Measurements from ENCODE around the gene PAFAH2. TPM values are rescaled to one million over a fixed set of nuclear protein-coding genes. Genes with fewer than 3 reads are reported as not detected.

Gene PAFAH2
- total and polyA plus RNA-seq, 11 donors = 5.8 to 18.6 (median 9.2) TPM

DNA sequence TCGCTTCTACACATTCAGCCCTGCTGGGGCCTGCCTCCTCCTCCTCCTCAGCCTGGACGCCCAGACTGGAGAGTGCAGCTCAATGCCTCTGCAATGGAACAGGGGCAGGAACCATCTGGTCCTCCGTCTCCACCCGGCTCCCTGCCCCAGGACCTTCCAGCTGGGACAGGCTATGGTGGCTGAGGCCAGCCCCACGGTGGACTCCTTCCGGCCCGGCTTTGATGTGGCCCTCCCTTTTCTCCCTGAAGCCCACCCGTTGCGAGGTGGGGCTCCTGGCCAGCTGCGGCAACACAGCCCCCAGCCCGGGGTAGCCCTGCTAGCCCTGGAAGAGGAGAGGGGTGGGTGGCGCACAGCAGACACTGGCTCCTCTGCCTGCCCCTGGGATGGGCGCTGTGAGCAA lies 25.1 kb upstream of the PAFAH2 start:
- Histone ChIP-seq H3K4me1 (peaks cover 0 to 62% (median 17%) of the 10 kb centered on the region in 12 donors), H3K27ac (peak overlapping the region in 9 of 12 donors; percentile 75 to 98 (median 90)), H3K36me3 (no peaks in the 10 kb centered on the region), H3K4me3 (peak overlapping the region in 5 of 12 donors; percentile 13 to 59 (median 50)), H3K27me3 (no peaks in the 10 kb centered on the region), H3K9me3 (no peaks in the 10 kb centered on the region)
- WGBS, 4 donors = 56 to 75% (median 67%) methylated on average over 13 of the region's 13 CpGs
- ATAC-seq (no peak), DNase-seq (peak in 1 of 5 donors; percentile 41)
- intact Hi-C loops (cut with DNase I) = loop anchor here in 1 of 10 donors (5.0 kb wide), 1 partner anchor 134 kb away; the partner anchor contains the start of gene FAM110D
- TF ChIP-seq CTCF (IDR thresholded peaks at IDR 0.05) (no peak), POLR2A (IDR thresholded peaks at IDR 0.05) (no peak)

GRCh38 chr1:26022404-26022779 lies 24.5 kb upstream of the PAFAH2 start:
- Histone ChIP-seq H3K9me3 (no peaks in the 10 kb centered on the region), H3K4me3 (peak overlapping the region in 6 of 12 donors; percentile 13 to 59 (median 50)), H3K36me3 (no peaks in the 10 kb centered on the region), H3K4me1 (peaks cover 0 to 68% (median 21%) of the 10 kb centered on the region in 12 donors), H3K27ac (peak overlapping the region; percentile 55 to 98 (median 86)), H3K27me3 (no peaks in the 10 kb centered on the region)
- intact Hi-C loops (cut with DNase I) = loop anchor here in 1 of 10 donors (5.0 kb wide), 1 partner anchor 135 kb away; the partner anchor contains the start of gene FAM110D
- TF ChIP-seq POLR2A (IDR thresholded peaks at IDR 0.05) = no peak
- TF ChIP-seq CTCF (IDR thresholded peaks at IDR 0.05) = no peak
- WGBS, 4 donors = 35 to 55% (median 49%) methylated on average over 4 to 8 of the region's 8 CpGs
- peak in 2 of 4 donors; percentile 0 to 4 for ATAC-seq
- peak in 1 of 5 donors; percentile 55 for DNase-seq

GRCh38 chr1:26021647-26022403 lies 24.0 kb upstream of the PAFAH2 start, which contains the start of gene EXTL1:
TSS of gene EXTL1 (plus strand) at chr1:26021775. CDS start at chr1:26022647, 872 bp downstream.
- H3K4me3 ChIP-seq = peak within 1 kb of the TSS in 9 of 12 donors; percentile 11 to 59 (median 38)
- H3K4me1 ChIP-seq = peaks cover 0 to 74% (median 27%) of the 10 kb centered on the region in 12 donors
- 16 to 22% (median 20%) methylated on average over 7 to 15 of the region's 15 CpGs for WGBS, 4 donors

More at GRCh38 chr1:26021647-26022403, 24.0 kb upstream of the PAFAH2 start, which contains the start of gene EXTL1:
- no peaks in the 10 kb centered on the region for H3K27me3 ChIP-seq
- no peaks in the 10 kb centered on the region for H3K9me3 ChIP-seq
- DNase-seq = peak; percentile 79 to 91 (median 84)
- peak; percentile 78 to 88 (median 87) for ATAC-seq
- H3K36me3 ChIP-seq = no peaks in the 10 kb centered on the region
- intact Hi-C loops (cut with DNase I) = loop anchor here in 1 of 10 donors (5.0 kb wide), 1 partner anchor 135 kb away; the partner anchor contains the start of gene FAM110D
- no peak for TF ChIP-seq CTCF (IDR thresholded peaks at IDR 0.05)
- TF ChIP-seq POLR2A (IDR thresholded peaks at IDR 0.05) = peak in 1 of 2 donors; percentile 24
- peak within 1 kb of the TSS; percentile 55 to 98 (median 86) for H3K27ac ChIP-seq

All from heart left ventricle (tissue), 16 donors.